ENCODE measurements around the gene ODF2. TPM values are rescaled to one million over a fixed set of nuclear protein-coding genes. Genes with fewer than 3 reads are reported as not detected.

The ODF2 gene
- total and polyA plus RNA-seq, 2 of the 13 experiments (the other 11 are each of a cell fraction or from before 2014, with no cell fraction given) = 9.8 to 31.3 TPM

DNA sequence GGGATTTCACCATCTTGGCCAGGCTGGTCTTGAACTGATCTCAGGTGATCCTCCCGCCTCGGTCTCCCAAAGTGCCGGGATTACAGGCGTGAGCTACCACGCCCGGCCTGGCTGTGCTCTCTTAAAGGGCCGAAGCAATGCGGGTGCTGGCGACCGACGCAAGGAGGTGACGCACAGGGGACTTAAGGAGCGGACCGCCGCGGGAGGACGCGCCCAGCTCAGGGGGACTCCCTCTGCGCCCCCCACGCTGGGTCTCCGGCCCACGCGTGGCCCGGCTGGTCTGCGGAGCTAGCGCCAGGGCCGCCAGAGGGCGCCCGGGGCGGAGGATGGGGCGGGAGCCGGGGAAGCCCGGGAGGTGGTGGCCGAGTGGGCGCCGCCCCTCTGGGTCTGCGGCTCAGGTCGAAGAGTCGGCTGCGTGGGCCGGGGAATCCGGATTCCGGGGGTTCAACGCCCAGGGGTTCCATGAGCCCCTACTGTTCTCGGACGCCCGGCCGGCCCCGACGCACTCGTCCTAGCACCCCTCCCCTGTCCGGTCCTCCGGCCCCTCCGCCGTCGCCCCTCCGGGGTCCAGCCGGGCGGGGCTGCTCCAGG lies 35.7 kb upstream of the ODF2 start (continued):
- TF ChIP-seq EHMT2 (IDR thresholded peaks at IDR 0.05; ENCODE audit: borderline replicate concordance, low read depth, low read length) = no peak
- TF ChIP-seq, protein P1, sequence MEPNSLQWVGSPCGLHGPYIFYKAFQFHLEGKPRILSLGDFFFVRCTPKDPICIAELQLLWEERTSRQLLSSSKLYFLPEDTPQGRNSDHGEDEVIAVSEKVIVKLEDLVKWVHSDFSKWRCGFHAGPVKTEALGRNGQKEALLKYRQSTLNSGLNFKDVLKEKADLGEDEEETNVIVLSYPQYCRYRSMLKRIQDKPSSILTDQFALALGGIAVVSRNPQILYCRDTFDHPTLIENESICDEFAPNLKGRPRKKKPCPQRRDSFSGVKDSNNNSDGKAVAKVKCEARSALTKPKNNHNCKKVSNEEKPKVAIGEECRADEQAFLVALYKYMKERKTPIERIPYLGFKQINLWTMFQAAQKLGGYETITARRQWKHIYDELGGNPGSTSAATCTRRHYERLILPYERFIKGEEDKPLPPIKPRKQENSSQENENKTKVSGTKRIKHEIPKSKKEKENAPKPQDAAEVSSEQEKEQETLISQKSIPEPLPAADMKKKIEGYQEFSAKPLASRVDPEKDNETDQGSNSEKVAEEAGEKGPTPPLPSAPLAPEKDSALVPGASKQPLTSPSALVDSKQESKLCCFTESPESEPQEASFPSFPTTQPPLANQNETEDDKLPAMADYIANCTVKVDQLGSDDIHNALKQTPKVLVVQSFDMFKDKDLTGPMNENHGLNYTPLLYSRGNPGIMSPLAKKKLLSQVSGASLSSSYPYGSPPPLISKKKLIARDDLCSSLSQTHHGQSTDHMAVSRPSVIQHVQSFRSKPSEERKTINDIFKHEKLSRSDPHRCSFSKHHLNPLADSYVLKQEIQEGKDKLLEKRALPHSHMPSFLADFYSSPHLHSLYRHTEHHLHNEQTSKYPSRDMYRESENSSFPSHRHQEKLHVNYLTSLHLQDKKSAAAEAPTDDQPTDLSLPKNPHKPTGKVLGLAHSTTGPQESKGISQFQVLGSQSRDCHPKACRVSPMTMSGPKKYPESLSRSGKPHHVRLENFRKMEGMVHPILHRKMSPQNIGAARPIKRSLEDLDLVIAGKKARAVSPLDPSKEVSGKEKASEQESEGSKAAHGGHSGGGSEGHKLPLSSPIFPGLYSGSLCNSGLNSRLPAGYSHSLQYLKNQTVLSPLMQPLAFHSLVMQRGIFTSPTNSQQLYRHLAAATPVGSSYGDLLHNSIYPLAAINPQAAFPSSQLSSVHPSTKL (CRISPR knock-in tag; IDR thresholded peaks at IDR 0.05) = peak; percentile 57; the same call in 1 of the 2 replicates
- TF ChIP-seq ZBTB38 (CRISPR knock-in tag; IDR thresholded peaks at IDR 0.05) = 0 out of 2 replicates have a peak, but pooled peaks have one; percentile 31
- peak; percentile 37; the same call in 1 of the 2 replicates for TF ChIP-seq MTF2 (CRISPR knock-in tag; IDR thresholded peaks at IDR 0.05; ENCODE audit: borderline replicate concordance)
- TF ChIP-seq TARDBP (CRISPR knock-in tag; IDR thresholded peaks at IDR 0.05) = peak; percentile 53; the same call in 1 of the 2 replicates
- TF ChIP-seq ETV5 (CRISPR knock-in tag; IDR thresholded peaks at IDR 0.05; ENCODE audit: borderline replicate concordance) = no peak
- 0 out of 2 replicates have a peak, but pooled peaks have one; percentile 16 for TF ChIP-seq ZNF350 (CRISPR knock-in tag; IDR thresholded peaks at IDR 0.05; ENCODE audit: borderline replicate concordance, low read depth)
- TF ChIP-seq HOXA3 (CRISPR knock-in tag; IDR thresholded peaks at IDR 0.05) = peak; percentile 63; the same call in 1 of the 2 replicates
- TF ChIP-seq ZNF776 (CRISPR knock-in tag; IDR thresholded peaks at IDR 0.05) = 0 out of 2 replicates have a peak, but pooled peaks have one; percentile 46
- no peak for TF ChIP-seq ZFY (CRISPR knock-in tag; IDR thresholded peaks at IDR 0.05)
- 0 out of 2 replicates have a peak, but pooled peaks have one; percentile 43 for TF ChIP-seq NFKB2 (CRISPR knock-in tag; IDR thresholded peaks at IDR 0.05; ENCODE audit: borderline replicate concordance)
- peak; percentile 17; the same call in 1 of the 2 replicates for TF ChIP-seq HOXA5 (CRISPR knock-in tag; IDR thresholded peaks at IDR 0.05)
- TF ChIP-seq KDM3A (CRISPR knock-in tag; IDR thresholded peaks at IDR 0.05; ENCODE audit: low read depth) = no peak
- peak; percentile 75 for TF ChIP-seq HNRNPLL (IDR thresholded peaks at IDR 0.05; ENCODE audit: low read depth, low read length, poor library complexity, severe bottlenecking)
- TF ChIP-seq, protein P2, sequence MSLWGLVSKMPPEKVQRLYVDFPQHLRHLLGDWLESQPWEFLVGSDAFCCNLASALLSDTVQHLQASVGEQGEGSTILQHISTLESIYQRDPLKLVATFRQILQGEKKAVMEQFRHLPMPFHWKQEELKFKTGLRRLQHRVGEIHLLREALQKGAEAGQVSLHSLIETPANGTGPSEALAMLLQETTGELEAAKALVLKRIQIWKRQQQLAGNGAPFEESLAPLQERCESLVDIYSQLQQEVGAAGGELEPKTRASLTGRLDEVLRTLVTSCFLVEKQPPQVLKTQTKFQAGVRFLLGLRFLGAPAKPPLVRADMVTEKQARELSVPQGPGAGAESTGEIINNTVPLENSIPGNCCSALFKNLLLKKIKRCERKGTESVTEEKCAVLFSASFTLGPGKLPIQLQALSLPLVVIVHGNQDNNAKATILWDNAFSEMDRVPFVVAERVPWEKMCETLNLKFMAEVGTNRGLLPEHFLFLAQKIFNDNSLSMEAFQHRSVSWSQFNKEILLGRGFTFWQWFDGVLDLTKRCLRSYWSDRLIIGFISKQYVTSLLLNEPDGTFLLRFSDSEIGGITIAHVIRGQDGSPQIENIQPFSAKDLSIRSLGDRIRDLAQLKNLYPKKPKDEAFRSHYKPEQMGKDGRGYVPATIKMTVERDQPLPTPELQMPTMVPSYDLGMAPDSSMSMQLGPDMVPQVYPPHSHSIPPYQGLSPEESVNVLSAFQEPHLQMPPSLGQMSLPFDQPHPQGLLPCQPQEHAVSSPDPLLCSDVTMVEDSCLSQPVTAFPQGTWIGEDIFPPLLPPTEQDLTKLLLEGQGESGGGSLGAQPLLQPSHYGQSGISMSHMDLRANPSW (CRISPR knock-in tag; IDR thresholded peaks at IDR 0.05; ENCODE audit: borderline replicate concordance) = no peak
- TF ChIP-seq SP5 (CRISPR knock-in tag; IDR thresholded peaks at IDR 0.05; ENCODE audit: borderline replicate concordance, low read depth) = peak; percentile 10; the same call in 1 of the 2 replicates
- TF ChIP-seq HNRNPK (IDR thresholded peaks at IDR 0.05; ENCODE audit: low read depth, low read length, poor library complexity, severe bottlenecking) = peak; percentile 43
- TF ChIP-seq NKX3-1 (CRISPR knock-in tag; IDR thresholded peaks at IDR 0.05) = 0 out of 2 replicates have a peak, but pooled peaks have one; percentile 41
- peak; percentile 12; the same call in 1 of the 2 replicates for TF ChIP-seq RXRB (CRISPR knock-in tag; IDR thresholded peaks at IDR 0.05; ENCODE audit: borderline replicate concordance)
- TF ChIP-seq ZNF768 (CRISPR knock-in tag; IDR thresholded peaks at IDR 0.05) = peak; percentile 55; the same call in 1 of the 2 replicates
- peak; percentile 37; the same call in 1 of the 2 replicates for TF ChIP-seq ZNF850 (CRISPR knock-in tag; conservative IDR thresholded peaks at IDR 0.05)

All from HepG2 (cell line).